ENCODE results near the gene CDKN2AIP. TPM values are rescaled to one million over a fixed set of nuclear protein-coding genes. Genes with fewer than 3 reads are reported as not detected.

The CDKN2AIP gene
- total RNA-seq, 1 experiment from 2014 or later: 13.4 TPM

- intact Hi-C loops (cut with micrococcal nuclease): loop anchor here (10.0 kb wide), 1 partner anchor 114 kb away; no protein-coding TSS in a partner anchor
- POLR2A ChIA-PET: no interaction called here
- CTCF ChIA-PET: interaction anchor here (0.8 to 1.7 kb wide), 4 partner anchors 10 to 471 kb away, joined by 3 to 6 read pairs (median 4); no protein-coding TSS in a partner anchor
- DNase-seq (ENCODE audit: unreplicated experiment): no peak
- H3K27ac Mint-ChIP-seq (ENCODE audit: low read depth, unreplicated experiment): no peak overlapping the region
- H3K27me3 Mint-ChIP-seq (ENCODE audit: insufficient read depth, unreplicated experiment): no peaks in the 10 kb centered on the region
- no peaks in the 10 kb centered on the region for H3K9me3 Mint-ChIP-seq (ENCODE audit: unreplicated experiment)
- TF ChIP-seq, protein P1, sequence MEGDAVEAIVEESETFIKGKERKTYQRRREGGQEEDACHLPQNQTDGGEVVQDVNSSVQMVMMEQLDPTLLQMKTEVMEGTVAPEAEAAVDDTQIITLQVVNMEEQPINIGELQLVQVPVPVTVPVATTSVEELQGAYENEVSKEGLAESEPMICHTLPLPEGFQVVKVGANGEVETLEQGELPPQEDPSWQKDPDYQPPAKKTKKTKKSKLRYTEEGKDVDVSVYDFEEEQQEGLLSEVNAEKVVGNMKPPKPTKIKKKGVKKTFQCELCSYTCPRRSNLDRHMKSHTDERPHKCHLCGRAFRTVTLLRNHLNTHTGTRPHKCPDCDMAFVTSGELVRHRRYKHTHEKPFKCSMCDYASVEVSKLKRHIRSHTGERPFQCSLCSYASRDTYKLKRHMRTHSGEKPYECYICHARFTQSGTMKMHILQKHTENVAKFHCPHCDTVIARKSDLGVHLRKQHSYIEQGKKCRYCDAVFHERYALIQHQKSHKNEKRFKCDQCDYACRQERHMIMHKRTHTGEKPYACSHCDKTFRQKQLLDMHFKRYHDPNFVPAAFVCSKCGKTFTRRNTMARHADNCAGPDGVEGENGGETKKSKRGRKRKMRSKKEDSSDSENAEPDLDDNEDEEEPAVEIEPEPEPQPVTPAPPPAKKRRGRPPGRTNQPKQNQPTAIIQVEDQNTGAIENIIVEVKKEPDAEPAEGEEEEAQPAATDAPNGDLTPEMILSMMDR (IDR thresholded peaks at IDR 0.05; ENCODE audit: unreplicated experiment): no peak
- no peak overlapping the region for H3K4me3 Mint-ChIP-seq (ENCODE audit: unreplicated experiment)
- no TSS peak for BruUV-seq (replicated peaks)
- peaks cover 13% of the 10 kb centered on the region for H3K4me1 Mint-ChIP-seq (ENCODE audit: insufficient read depth, unreplicated experiment)
- H3K36me3 Mint-ChIP-seq (ENCODE audit: insufficient read depth, unreplicated experiment): no peaks in the 10 kb centered on the region
Measured at GRCh38 chr4:183408796-183409195, 35.6 kb upstream of the CDKN2AIP start.

GRCh38 chr4:183409483-183409882 lies 35.0 kb upstream of the CDKN2AIP start:
- CTCF ChIA-PET: interaction anchor here (0.6 to 1.7 kb wide), 3 partner anchors 86 to 471 kb away, joined by 4 to 6 read pairs (median 4); no protein-coding TSS in a partner anchor
- BruUV-seq (replicated peaks): no TSS peak
- H3K4me1 Mint-ChIP-seq (ENCODE audit: insufficient read depth, unreplicated experiment): peaks cover 13% of the 10 kb centered on the region
- no peak for DNase-seq (ENCODE audit: unreplicated experiment)
- TF ChIP-seq, protein P1 (IDR thresholded peaks at IDR 0.05; ENCODE audit: unreplicated experiment): no peak
- no peak overlapping the region for H3K4me3 Mint-ChIP-seq (ENCODE audit: unreplicated experiment)
- no peaks in the 10 kb centered on the region for H3K27me3 Mint-ChIP-seq (ENCODE audit: insufficient read depth, unreplicated experiment)
- no peaks in the 10 kb centered on the region for H3K9me3 Mint-ChIP-seq (ENCODE audit: unreplicated experiment)
- intact Hi-C loops (cut with micrococcal nuclease): loop anchor here (10.0 kb wide), 1 partner anchor 115 kb away; no protein-coding TSS in a partner anchor
- no peaks in the 10 kb centered on the region for H3K36me3 Mint-ChIP-seq (ENCODE audit: insufficient read depth, unreplicated experiment)
- POLR2A ChIA-PET: no interaction called here
- H3K27ac Mint-ChIP-seq (ENCODE audit: low read depth, unreplicated experiment): no peak overlapping the region

GRCh38 chr4:183409934-183410333 lies 34.5 kb upstream of the CDKN2AIP start:
- no peaks in the 10 kb centered on the region for H3K9me3 Mint-ChIP-seq (ENCODE audit: unreplicated experiment)
- POLR2A ChIA-PET: no interaction called here
- no peak overlapping the region for H3K27ac Mint-ChIP-seq (ENCODE audit: low read depth, unreplicated experiment)
- intact Hi-C loops (cut with micrococcal nuclease): loop anchor here (10.0 kb wide), 1 partner anchor 115 kb away; no protein-coding TSS in a partner anchor
- H3K36me3 Mint-ChIP-seq (ENCODE audit: insufficient read depth, unreplicated experiment): no peaks in the 10 kb centered on the region
- H3K4me1 Mint-ChIP-seq (ENCODE audit: insufficient read depth, unreplicated experiment): peaks cover 13% of the 10 kb centered on the region
- CTCF ChIA-PET: interaction anchor here (0.5 to 1.7 kb wide), 6 partner anchors 12 to 472 kb away, joined by 3 to 6 read pairs (median 4); no protein-coding TSS in a partner anchor
- TF ChIP-seq, protein P1 (IDR thresholded peaks at IDR 0.05; ENCODE audit: unreplicated experiment): no peak
- H3K4me3 Mint-ChIP-seq (ENCODE audit: unreplicated experiment): no peak overlapping the region
- BruUV-seq (replicated peaks): no TSS peak
- H3K27me3 Mint-ChIP-seq (ENCODE audit: insufficient read depth, unreplicated experiment): no peaks in the 10 kb centered on the region
- DNase-seq (ENCODE audit: unreplicated experiment): no peak

GRCh38 chr4:183411291-183411861 lies 33.1 kb upstream of the CDKN2AIP start:
- DNase-seq (ENCODE audit: unreplicated experiment): no peak
- BruUV-seq (replicated peaks): no TSS peak
- Mint-ChIP-seq H3K27ac (ENCODE audit: low read depth, unreplicated experiment) (no peak overlapping the region), H3K36me3 (ENCODE audit: insufficient read depth, unreplicated experiment) (no peaks in the 10 kb centered on the region), H3K9me3 (ENCODE audit: unreplicated experiment) (no peaks in the 10 kb centered on the region), H3K4me3 (ENCODE audit: unreplicated experiment) (no peak overlapping the region), H3K27me3 (ENCODE audit: insufficient read depth, unreplicated experiment) (no peaks in the 10 kb centered on the region), H3K4me1 (ENCODE audit: insufficient read depth, unreplicated experiment) (peaks cover 13% of the 10 kb centered on the region)
- TF ChIP-seq, protein P1 (IDR thresholded peaks at IDR 0.05; ENCODE audit: unreplicated experiment): no peak
- ChIA-PET POLR2A (no interaction called here), CTCF (interaction anchor here (0.6 to 1.2 kb wide), 3 partner anchors 10 to 13 kb away, joined by 3 to 4 read pairs (median 3); no protein-coding TSS in a partner anchor)
- intact Hi-C loops (cut with micrococcal nuclease): no loop called here
